H1 (cell line): ENCODE measurements around the gene TTC34. TPM values are rescaled to one million over a fixed set of nuclear protein-coding genes. Genes with fewer than 3 reads are reported as not detected.

ENCODE experiments used
- CTCF ChIA-PET: fragments of 300-600 bp; sonication (Branson Sonifier 250); formaldehyde crosslinking; loops from one replicate; lab custom pipeline; 2021; ENCODE audit not compliant: partially characterized antibody; lab: Charles Lee
- POLR2A ChIA-PET: fragments of 300-600 bp; sonication (Branson Sonifier 250); formaldehyde crosslinking; loops from one replicate; lab custom pipeline; 2021; ENCODE audit warnings: inconsistent platforms; ENCODE audit not compliant: partially characterized antibody; lab: Charles Lee
- DNase-seq, 2 experiments: peaks; one replicate each; pipeline versions ENCODE4 v3.0.0 to v3.0.0-alpha.2; 2010 to 2022; ENCODE audit warnings: low spot score in 2 of 2, low read depth in 1 of 2, mixed read lengths in 1 of 2
- FAIRE-seq: peaks from 2 replicates; lab custom pipeline; 2011; peaks lifted over from hg19 to GRCh38; lab: Jason Lieb, UNC
- H2AFZ ChIP-seq: 2 replicates; pipeline ENCODE4 v1.8.1; 2012; ENCODE audit warnings: low read length, inconsistent platforms
- H2AK5ac ChIP-seq: 2 replicates; pipeline ENCODE4 v1.6.1; 2013; ENCODE audit warnings: low read depth, low read length
- H2BK120ac ChIP-seq: replicated peaks from 2 replicates; pipeline ENCODE3; 2013; ENCODE audit warnings: low read depth, low read length, inconsistent platforms
- H2BK12ac ChIP-seq: 2 replicates; pipeline ENCODE4 v1.6.1; 2013; ENCODE audit warnings: low read depth, low read length
- H2BK15ac ChIP-seq: 2 replicates; pipeline ENCODE4 v1.6.1; 2013; ENCODE audit warnings: low read length
- H2BK20ac ChIP-seq: 2 replicates; pipeline ENCODE4 v1.6.1; 2013; ENCODE audit warnings: low read length
- H2BK5ac ChIP-seq: 2 replicates; pipeline ENCODE4 v1.6.1; 2013; ENCODE audit warnings: low read depth, low read length
- H3K14ac ChIP-seq: 2 replicates; pipeline ENCODE4 v1.6.1; 2013; ENCODE audit warnings: inconsistent platforms; ENCODE audit not compliant: insufficient read length
- H3K18ac ChIP-seq: 2 replicates; pipeline ENCODE4 v1.6.1; 2013; ENCODE audit warnings: low read length; ENCODE audit errors: extremely low read depth
- H3K23ac ChIP-seq: 2 replicates; pipeline ENCODE4 v1.6.1; 2013; ENCODE audit warnings: inconsistent platforms; ENCODE audit not compliant: insufficient read length
- H3K23me2 ChIP-seq: 2 replicates; pipeline ENCODE4 v1.6.1; 2013; ENCODE audit warnings: low read depth, low read length
- H3K27ac ChIP-seq: 2 replicates; pipeline ENCODE4 v1.6.1; 2011; ENCODE audit warnings: low read depth, low read length, inconsistent platforms
- H3K27me3 ChIP-seq, 4 experiments: replicated peaks in 1 of 4; 1 replicate in 1 of 4; 2 replicates in 3 of 4; pipeline versions ENCODE4 v1.6.1 to v1.8.1; 2011 to 2013; ENCODE audit warnings: low read length in 3 of 4, mild to moderate bottlenecking in 3 of 4, inconsistent platforms in 2 of 4, mixed read lengths in 2 of 4, moderate library complexity in 1 of 4; ENCODE audit not compliant: control insufficient read depth in 3 of 4, insufficient read depth in 3 of 4; ENCODE audit errors: extremely low read depth in 1 of 4
- H3K36me3 ChIP-seq, 4 experiments: 2 replicates each; pipeline versions ENCODE4 v1.6.1 to v1.8.1; 2011 to 2013; ENCODE audit warnings: mild to moderate bottlenecking in 4 of 4, low read length in 3 of 4, moderate library complexity in 2 of 4, control low read depth in 1 of 4, inconsistent platforms in 1 of 4; ENCODE audit not compliant: insufficient read depth in 4 of 4, control insufficient read depth in 2 of 4
- H3K4ac ChIP-seq: replicated peaks from 2 replicates; pipeline ENCODE3; 2013; ENCODE audit warnings: low read length, low read depth, mixed read lengths, inconsistent platforms; ENCODE audit not compliant: insufficient read length
- H3K4me1 ChIP-seq, 4 experiments: replicated peaks in 1 of 4; 1 replicate in 1 of 4; 2 replicates in 3 of 4; pipeline versions ENCODE4 v1.6.1 to v1.8.1; 2011 to 2013; ENCODE audit warnings: low read length in 3 of 4, inconsistent platforms in 2 of 4, mixed read lengths in 1 of 4; ENCODE audit not compliant: insufficient read depth in 4 of 4, control insufficient read depth in 3 of 4
- H3K4me2 ChIP-seq, 2 experiments: 2 replicates each; pipeline versions ENCODE4 v1.6.1 to v1.8.1; 2011 to 2013; ENCODE audit warnings: low read depth in 2 of 2, low read length in 2 of 2, control low read depth in 1 of 2, inconsistent platforms in 1 of 2, mild to moderate bottlenecking in 1 of 2; ENCODE audit not compliant: insufficient read depth in 1 of 2
- H3K4me3 ChIP-seq, 4 experiments: fragments of 200-600, 300-600 bp in 1 of 4; sonication (generic), shearing (Covaris generic), sonication (Bioruptor Twin) in 1 of 4; 2 replicates each; pipeline versions ENCODE4 v1.5.1 to v1.8.1; 2011 to 2016; ENCODE audit warnings: low read length in 4 of 4, low read depth in 3 of 4, control low read depth in 2 of 4, inconsistent platforms in 2 of 4, mild to moderate bottlenecking in 2 of 4, mixed read lengths in 1 of 4, moderate library complexity in 1 of 4; ENCODE audit not compliant: insufficient read depth in 2 of 4; ENCODE audit errors: extremely low read depth in 1 of 4
- H3K56ac ChIP-seq: replicated peaks from 2 replicates; pipeline ENCODE3; 2013; ENCODE audit warnings: low read depth, mild to moderate bottlenecking, mixed read lengths, low read length, inconsistent platforms; ENCODE audit not compliant: insufficient read length
- H3K79me1 ChIP-seq: 2 replicates; pipeline ENCODE4 v1.6.1; 2013; ENCODE audit warnings: low read depth, low read length, control low read depth
- H3K79me2 ChIP-seq, 2 experiments: 2 replicates each; pipeline versions ENCODE4 v1.6.1 to v1.8.1; 2012 to 2013; ENCODE audit warnings: low read length in 2 of 2, mild to moderate bottlenecking in 2 of 2, inconsistent platforms in 1 of 2; ENCODE audit not compliant: insufficient read depth in 2 of 2, control insufficient read depth in 1 of 2
- H3K9ac ChIP-seq, 4 experiments: replicated peaks in 1 of 4; 1 replicate in 1 of 4; 2 replicates in 3 of 4; pipeline versions ENCODE4 v1.6.1 to v1.8.1; 2011 to 2013; ENCODE audit warnings: low read depth in 3 of 4, low read length in 3 of 4, control low read depth in 2 of 4, mild to moderate bottlenecking in 2 of 4, moderate library complexity in 2 of 4, inconsistent platforms in 1 of 4; ENCODE audit errors: extremely low read depth in 1 of 4
- H3K9me3 ChIP-seq, 2 experiments: 2 replicates each; pipeline versions ENCODE4 v1.6.1 to v1.8.1; 2012 to 2013; ENCODE audit warnings: mild to moderate bottlenecking in 2 of 2, moderate library complexity in 2 of 2, control low read depth in 1 of 2, inconsistent platforms in 1 of 2, low read depth in 1 of 2, low read length in 1 of 2, mixed read lengths in 1 of 2; ENCODE audit not compliant: insufficient read depth in 2 of 2
- H4K20me1 ChIP-seq, 2 experiments: replicated peaks in 1 of 2; 2 replicates each; pipeline versions ENCODE3 to v1.8.1; 2011 to 2013; ENCODE audit warnings: inconsistent platforms in 2 of 2, low read length in 2 of 2, mild to moderate bottlenecking in 1 of 2; ENCODE audit not compliant: insufficient read depth in 2 of 2, control insufficient read depth in 1 of 2
- H4K5ac ChIP-seq: 2 replicates; pipeline ENCODE4 v1.6.1; 2013; ENCODE audit warnings: low read length, low read depth, mixed read lengths, inconsistent platforms; ENCODE audit not compliant: insufficient read length
- H4K8ac ChIP-seq: 2 replicates; pipeline ENCODE4 v1.8.0; 2013; ENCODE audit warnings: mild to moderate bottlenecking, moderate library complexity, low read length, inconsistent platforms; ENCODE audit not compliant: insufficient read depth; ENCODE audit errors: extremely low read depth
- H4K91ac ChIP-seq: replicated peaks from 2 replicates; pipeline ENCODE3; 2013; ENCODE audit warnings: low read length, mixed read lengths, inconsistent platforms; ENCODE audit not compliant: insufficient read length
- EGR1 ChIP-seq: IDR thresholded peaks from 2 replicates; pipeline ENCODE4 v1.6.1; 2011; ENCODE audit warnings: low read depth, low read length, borderline replicate concordance
- EP300 ChIP-seq, 2 experiments: IDR thresholded peaks; 1 replicate in 1 of 2; 2 replicates in 1 of 2; pipeline ENCODE4 v1.6.1; 2011 to 2012; ENCODE audit warnings: low read depth in 2 of 2, low read length in 2 of 2, mild to moderate bottlenecking in 2 of 2, borderline replicate concordance in 1 of 2, inconsistent platforms in 1 of 2, moderate library complexity in 1 of 2
- HDAC2 ChIP-seq, 2 experiments: fragments of 300-600 bp in 1 of 2; sonication (generic) in 1 of 2; IDR thresholded peaks; 2 replicates each; pipeline ENCODE4 v1.6.1; 2011 to 2012; ENCODE audit warnings: low read depth in 2 of 2, low read length in 2 of 2, mild to moderate bottlenecking in 2 of 2, moderate library complexity in 2 of 2, borderline replicate concordance in 1 of 2, inconsistent platforms in 1 of 2
- KDM1A ChIP-seq: fragments of 200-600, 300-600 bp; sonication (generic); IDR thresholded peaks from 2 replicates; pipeline ENCODE4 v1.7.1; 2016; ENCODE audit warnings: mild to moderate bottlenecking, low read length, borderline replicate concordance
- NRF1 ChIP-seq: IDR thresholded peaks from 2 replicates; pipeline ENCODE4 v1.6.1; 2011; ENCODE audit warnings: mild to moderate bottlenecking, low read depth, low read length, improper control_type of control experiment
- POLR2A ChIP-seq, 2 experiments: IDR thresholded peaks; 1 replicate in 1 of 2; 2 replicates in 1 of 2; pipeline ENCODE4 v1.6.1; 2011; ENCODE audit warnings: low read depth in 2 of 2, low read length in 2 of 2, mild to moderate bottlenecking in 2 of 2; ENCODE audit errors: control extremely low read depth in 1 of 2
- TEAD4 ChIP-seq: IDR thresholded peaks from 2 replicates; pipeline ENCODE4 v1.6.1; 2012; ENCODE audit warnings: low read depth, low read length, inconsistent platforms, mixed read lengths
- USF2 ChIP-seq: IDR thresholded peaks from 2 replicates; pipeline ENCODE4 v1.6.1; 2011; ENCODE audit warnings: low read length, improper control_type of control experiment
- WGBS, 2 experiments: shearing (Covaris generic) in 1 of 2; methylation state at CpG; one replicate each; pipeline versions ENCODE4 v1.1.6 to v1.1.7; 2013 to 2015; ENCODE audit warnings: low lambda C conversion rate in 2 of 2, mixed read lengths in 2 of 2, inconsistent platforms in 1 of 2, low coverage in 1 of 2, missing lambda C conversion rate in 1 of 2; ENCODE audit not compliant: insufficient replicate concordance in 2 of 2, insufficient coverage in 1 of 2, insufficient read length in 1 of 2; ENCODE audit errors: extremely low coverage in 1 of 2, missing lambda C conversion rate in 1 of 2; 5-methylcytosine and 5-hydroxymethylcytosine counted together
- polyA plus RNA-seq, 7 experiments: library from polyadenylated mRNA; depleted of rRNA in 3 of 7; stranded (reverse) in 5 of 7; unstranded in 2 of 7; fragments of >200 nt in 5 of 7; fragments of 200-250 nt in 2 of 7; gene quantifications; 1 replicate in 5 of 7; 2 replicates in 1 of 7; 4 replicates in 1 of 7; pipeline versions ENCODE4 v1.2.1 to v1.2.3, GENCODE V29; 2011 to 2013; ENCODE audit warnings: missing spikeins in 2 of 7, mixed read lengths in 2 of 7
- total RNA-seq: library from RNA; stranded (reverse); fragmentation: NEBNext Ultra II Directional; extraction: Animal tissue kit (Norgen Biotek cat#: 25700); gene quantifications from 2 replicates; pipeline ENCODE4 v1.2.1, GENCODE V29; 2021

Gene TTC34
- total and polyA plus RNA-seq, 2 of the 8 experiments (the other 6 are each of a cell fraction or from before 2014, with no cell fraction given): 0.23 to 0.50 TPM

- Histone ChIP-seq H2AK5ac (no peak overlapping the region), H3K23ac (no peak overlapping the region), H3K79me1 (no peaks in the 10 kb centered on the region), H2BK20ac (no peak overlapping the region), H3K4me3 (no peak overlapping the region), H3K9ac (no peak overlapping the region), H4K8ac (no peak overlapping the region), H3K18ac (no peak overlapping the region), H2BK15ac (no peak overlapping the region), H2BK120ac (no peak overlapping the region), H4K20me1 (no peaks in the 10 kb centered on the region), H3K79me2 (no peaks in the 10 kb centered on the region), H2BK5ac (no peak overlapping the region), H3K4me2 (no peak overlapping the region), H3K27me3 (no peaks in the 10 kb centered on the region), H2BK12ac (no peak overlapping the region), H3K56ac (no peak overlapping the region), H3K4me1 (no peaks in the 10 kb centered on the region), H3K4ac (no peak overlapping the region), H3K23me2 (no peaks in the 10 kb centered on the region), H4K5ac (no peak overlapping the region), H3K27ac (no peak overlapping the region), H4K91ac (no peak overlapping the region), H3K9me3 (peaks cover 82 to 99% of the 10 kb centered on the region in 2 experiments), H2AFZ (no peak overlapping the region), H3K36me3 (no peaks in the 10 kb centered on the region; a peak in 1 of 8 replicates), H3K14ac (no peak overlapping the region)
- 90% methylated on average over 19 of the region's 22 CpGs; no CpG with 5 or more reads in 1 of the 2 experiments for WGBS, 2 experiments
- CTCF ChIA-PET: no interaction called here
- no peak for FAIRE-seq
- DNase-seq: no peak
- POLR2A ChIA-PET: no interaction called here
- TF ChIP-seq TEAD4 (no peak), KDM1A (no peak), EP300 (IDR thresholded peaks at IDR 0.05; ENCODE audit: borderline replicate concordance in 1 of 2, low read depth in 2 of 2, low read length in 2 of 2) (no peak), POLR2A (IDR thresholded peaks at IDR 0.05; ENCODE audit: control extremely low read depth in 1 of 2, low read depth in 2 of 2, low read length in 2 of 2) (no peak), HDAC2 (IDR thresholded peaks at IDR 0.05; ENCODE audit: borderline replicate concordance in 1 of 2, low read depth in 2 of 2, low read length in 2 of 2) (no peak), EGR1 (no peak), USF2 (no peak), NRF1 (no peak)
These were observed 22.6 kb upstream of the TTC34 start for GRCh38 chr1:2823921-2824610.
